ENCODE data around the gene TLR4. TPM values are rescaled to one million over a fixed set of nuclear protein-coding genes. Genes with fewer than 3 reads are reported as not detected.

The TLR4 gene
- total RNA-seq, 1 donor from 2014 or later = 8.8 TPM

- DNase-seq = no peak
These were observed 11.3 kb downstream of the TLR4 start for GRCh38 chr9:117715411-117715989.

DNA sequence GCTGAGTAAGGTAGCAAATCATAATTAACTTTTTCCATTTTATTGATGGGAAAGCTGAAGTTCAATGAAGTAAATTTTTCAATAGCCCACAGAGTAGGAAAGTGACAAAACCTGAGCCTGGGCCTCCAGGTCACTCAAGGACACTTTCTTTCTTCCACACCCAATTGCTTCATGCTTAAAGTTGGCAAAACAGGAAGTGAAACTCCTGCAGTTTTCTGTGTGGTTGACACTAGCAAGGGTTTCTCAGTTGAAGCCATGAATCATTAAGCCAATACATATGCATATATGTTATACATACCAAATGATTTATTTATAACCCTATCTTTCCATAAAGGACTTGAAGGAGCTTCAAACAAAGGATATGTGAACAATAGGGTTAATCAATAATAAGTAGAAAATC is 13.9 kb downstream of the TLR4 start:
- DNase-seq = no peak

GRCh38 chr9:117718701-117719100 is 14.5 kb downstream of the TLR4 start:
- DNase-seq = no peak

- DNase-seq = no peak
These were observed 15.1 kb downstream of the TLR4 start for GRCh38 chr9:117719161-117719920.

GRCh38 chr9:117720066-117720465 is 15.9 kb downstream of the TLR4 start:
- DNase-seq = no peak

GRCh38 chr9:117720555-117720954 is 16.4 kb downstream of the TLR4 start:
- no peak for DNase-seq

GRCh38 chr9:117720987-117721386 is 16.8 kb downstream of the TLR4 start:
- DNase-seq = no peak

DNA sequence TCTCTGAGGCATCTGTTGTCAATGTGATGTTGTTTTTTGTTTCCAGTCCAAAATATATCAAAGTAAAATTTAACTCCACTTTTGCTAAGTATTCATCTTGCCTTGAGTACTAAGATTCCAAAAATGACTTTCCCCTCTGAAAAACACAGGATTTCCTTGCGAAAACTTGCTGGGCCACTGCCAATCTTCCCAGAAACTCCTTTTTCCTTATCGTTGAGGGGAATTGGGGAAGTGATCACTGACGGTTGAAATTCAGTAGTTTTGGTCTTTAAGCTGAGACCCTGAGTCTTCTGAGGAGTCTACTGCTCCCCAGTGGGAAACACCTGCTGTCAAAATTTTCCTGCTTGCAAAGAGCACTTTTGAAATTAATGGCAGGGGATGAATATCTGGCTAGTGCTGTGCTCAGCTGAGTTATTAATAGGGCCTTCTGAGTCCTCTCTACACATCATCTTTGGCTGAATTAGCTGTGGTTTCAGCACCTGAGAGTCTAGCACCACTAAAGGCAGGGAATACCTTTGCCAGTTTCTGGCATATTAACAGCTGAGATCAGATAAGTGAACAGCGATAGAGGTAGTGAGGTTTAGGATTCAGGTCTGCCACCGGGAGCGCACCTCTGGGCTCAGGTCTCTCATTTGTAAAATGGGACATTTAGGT is 18.0 kb downstream of the TLR4 start:
- no peak for DNase-seq

GRCh38 chr9:117723986-117724625 is 19.9 kb downstream of the TLR4 start:
- no peak for DNase-seq

DNA sequence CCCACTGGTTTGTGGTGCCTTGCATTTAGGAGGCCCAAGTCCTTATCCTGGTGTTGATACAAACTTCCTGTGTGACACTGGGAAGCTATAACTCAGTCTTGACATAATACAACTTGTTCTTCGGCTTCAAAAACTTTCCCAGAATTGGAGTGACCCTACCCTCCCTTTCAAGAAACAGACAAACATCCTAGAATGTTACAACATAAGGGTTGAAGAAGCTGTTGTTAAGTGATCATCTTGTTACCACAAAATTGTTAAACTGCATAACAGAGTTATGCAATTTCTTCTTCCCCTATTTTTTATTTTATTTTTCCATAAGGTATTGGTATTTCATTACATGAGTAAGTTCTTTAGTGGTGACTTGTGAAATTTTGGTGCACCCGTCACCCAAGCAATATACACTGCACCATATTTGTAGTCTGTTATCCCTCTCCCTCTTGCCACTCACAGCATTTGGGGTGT is 21.3 kb downstream of the TLR4 start:
- no peak for DNase-seq

GRCh38 chr9:117729375-117729774 is 25.2 kb downstream of the TLR4 start:
- DNase-seq = no peak

- DNase-seq = no peak
These were observed 28.3 kb downstream of the TLR4 start for GRCh38 chr9:117732494-117732893.

GRCh38 chr9:117733465-117733864 is 29.3 kb downstream of the TLR4 start:
- DNase-seq = no peak

GRCh38 chr9:117734082-117734481 is 29.9 kb downstream of the TLR4 start:
- no peak for DNase-seq

GRCh38 chr9:117734523-117735314 is 30.5 kb downstream of the TLR4 start:
- no peak for DNase-seq

GRCh38 chr9:117737721-117738226 is 33.6 kb downstream of the TLR4 start:
- DNase-seq = no peak

DNA sequence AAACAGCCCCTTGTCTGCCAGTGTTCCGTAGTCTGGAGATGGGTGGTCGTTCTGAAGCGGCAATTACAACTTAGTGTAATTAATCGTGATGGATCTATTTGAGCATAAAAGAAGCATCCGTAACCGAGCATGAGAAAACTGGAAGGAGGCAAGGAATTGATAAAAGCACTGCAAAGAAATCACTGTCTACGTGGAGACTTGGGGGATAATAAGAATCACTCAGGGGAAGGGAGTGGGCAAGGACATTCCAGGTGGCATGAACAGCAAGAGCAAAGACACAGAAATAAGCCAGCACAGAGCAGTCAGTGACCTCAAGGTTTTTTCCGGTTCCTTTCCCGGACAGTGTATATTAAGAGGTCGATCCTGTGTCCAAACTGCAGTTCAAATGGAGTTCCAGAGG is 35.0 kb downstream of the TLR4 start:
- no peak for DNase-seq

GRCh38 chr9:117739624-117740347 is 35.6 kb downstream of the TLR4 start:
- no peak for DNase-seq

DNA sequence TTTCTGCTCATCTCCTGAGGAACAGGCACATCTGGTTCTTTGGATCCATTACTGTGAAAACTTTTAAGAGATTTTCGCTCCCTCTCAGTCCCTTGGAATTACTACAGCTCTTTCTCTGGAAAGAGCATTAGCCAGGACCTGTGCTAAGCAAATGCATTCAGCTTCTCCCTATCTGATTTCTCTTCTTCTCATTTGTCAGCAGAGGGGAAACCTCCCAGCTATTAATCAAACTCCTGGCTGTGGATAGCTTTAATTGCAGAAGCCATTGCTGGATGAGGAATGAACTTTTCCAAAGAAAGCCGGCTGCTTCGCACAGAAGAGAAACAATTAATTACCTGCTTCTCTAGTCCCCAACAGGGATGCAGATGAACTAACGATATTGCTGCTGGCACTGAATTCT is 37.9 kb downstream of the TLR4 start:
- DNase-seq = peak; percentile 45

DNA sequence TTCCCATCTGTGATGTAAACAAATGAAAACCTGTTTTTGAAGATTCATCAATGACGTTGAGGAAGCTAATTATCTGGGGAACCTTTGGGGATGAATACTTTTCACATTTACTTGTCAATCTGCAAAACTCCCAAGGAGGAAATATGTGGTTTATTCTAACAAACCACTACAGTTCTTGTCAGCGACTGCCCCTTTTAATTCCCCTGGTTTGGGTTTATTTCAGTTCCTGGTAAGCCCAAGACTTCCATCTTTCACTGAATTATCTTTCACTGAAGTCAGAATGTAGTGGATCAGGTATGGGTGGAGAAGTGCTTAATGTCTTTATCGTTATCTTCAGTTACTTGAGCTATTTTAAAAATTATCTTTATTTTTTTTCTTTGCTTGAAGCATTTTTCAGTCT is 40.2 kb downstream of the TLR4 start:
- no peak for DNase-seq

DNA sequence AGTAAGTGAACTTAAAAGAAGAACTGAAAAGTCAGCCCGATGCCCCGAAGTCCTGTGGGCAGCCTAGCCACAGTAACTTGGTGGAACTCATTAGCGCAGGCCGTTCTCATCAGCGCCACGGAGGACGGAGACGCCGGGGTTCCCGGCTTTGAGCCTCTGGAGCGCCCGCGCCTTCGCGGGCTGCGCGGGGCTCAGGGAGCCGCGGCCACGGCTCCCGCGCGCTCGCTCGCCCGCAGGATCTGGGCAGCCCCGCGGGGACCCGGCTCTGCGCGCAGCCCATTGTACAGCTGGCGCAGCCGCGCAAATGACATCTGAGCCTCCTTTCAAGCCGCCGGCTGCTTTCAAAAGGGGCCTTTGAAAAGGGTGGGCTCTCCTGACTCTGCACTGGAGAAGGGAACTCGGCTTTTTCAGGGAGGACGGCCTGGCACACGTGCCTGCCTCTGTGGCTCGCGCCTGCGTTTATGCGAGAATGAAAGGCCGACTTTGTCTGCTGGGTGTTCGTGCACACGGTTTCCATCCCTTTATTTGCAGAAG is 40.7 kb downstream of the TLR4 start:
- peak; percentile 55 for DNase-seq

Data from tongue (tissue), 2 donors.